IMR-90 (cell line): ENCODE measurements around the gene RNF144A. TPM values are rescaled to one million over a fixed set of nuclear protein-coding genes. Genes with fewer than 3 reads are reported as not detected.

Experiments used
- ATAC-seq: fragments of 200-7000 bp; cut with Tn5 transposase; 2 replicates; pipeline ENCODE4 v1.9.1; 2020; ENCODE audit warnings: low read depth, mild to moderate bottlenecking, moderate library complexity
- BruUV-seq: library from RNA; stranded (reverse); fragments of 400-500 nt; replicated peaks from 2 replicates; lab custom pipeline; 2021; lab: Mats Ljungman, UMichigan
- CTCF ChIA-PET: fragments of 300-600 bp; formaldehyde crosslinking; extraction: SDS; loops from one replicate; lab custom pipeline; 2021; ENCODE audit warnings: antibody characterized with exemption; lab: Yijun Ruan, JAX
- POLR2A ChIA-PET: fragments of 300-600 bp; sonication (Branson Sonifier 250); formaldehyde crosslinking; loops from one replicate; lab custom pipeline; 2022; ENCODE audit warnings: antibody characterized with exemption; ENCODE audit not compliant: unreplicated experiment; lab: Charles Lee
- DNase-seq: peaks from one replicate; pipeline ENCODE4 v3.0.0; 2013
- H2AFZ ChIP-seq: replicated peaks from 2 replicates; pipeline ENCODE3; 2013; ENCODE audit warnings: low read length, mild to moderate bottlenecking; ENCODE audit not compliant: poor library complexity
- H2AK5ac ChIP-seq: 2 replicates; pipeline ENCODE4 v1.6.1; 2013; ENCODE audit warnings: low read depth, low read length, inconsistent platforms
- H2AK9ac ChIP-seq: replicated peaks from 2 replicates; pipeline ENCODE3; 2013; ENCODE audit warnings: mild to moderate bottlenecking, low read depth, low read length, moderate library complexity; ENCODE audit not compliant: poor library complexity
- H2BK120ac ChIP-seq: 2 replicates; pipeline ENCODE4 v1.6.1; 2013; ENCODE audit warnings: low read depth, low read length, inconsistent platforms
- H2BK15ac ChIP-seq: 3 replicates; pipeline ENCODE4 v1.6.1; 2013; ENCODE audit warnings: low read depth, low read length, inconsistent platforms
- H2BK20ac ChIP-seq: 2 replicates; pipeline ENCODE4 v1.6.1; 2013; ENCODE audit warnings: low read depth, mild to moderate bottlenecking, inconsistent platforms, low read length, moderate library complexity
- H2BK5ac ChIP-seq: 2 replicates; pipeline ENCODE4 v1.6.1; 2013; ENCODE audit warnings: mild to moderate bottlenecking, low read depth, low read length, inconsistent platforms; ENCODE audit not compliant: poor library complexity, severe bottlenecking
- H3K14ac ChIP-seq: replicated peaks from 2 replicates; pipeline ENCODE4 v1.6.1; 2013; ENCODE audit warnings: low read depth, low read length, inconsistent platforms
- H3K18ac ChIP-seq: 2 replicates; pipeline ENCODE4 v1.6.1; 2013; ENCODE audit warnings: low read depth, low read length, control low read depth
- H3K23ac ChIP-seq: 2 replicates; pipeline ENCODE4 v1.6.1; 2013; ENCODE audit warnings: low read depth, low read length, inconsistent platforms
- H3K27ac ChIP-seq: 2 replicates; pipeline ENCODE4 v1.5.1; 2013; ENCODE audit warnings: mild to moderate bottlenecking, control low read depth, low read length; ENCODE audit not compliant: insufficient read depth
- H3K27me3 ChIP-seq: 2 replicates; pipeline ENCODE4 v1.6.1; 2013; ENCODE audit warnings: low read length; ENCODE audit not compliant: control insufficient read depth, insufficient read depth
- H3K36me3 ChIP-seq: 2 replicates; pipeline ENCODE4 v1.6.1; 2013; ENCODE audit warnings: low read length, mixed read lengths; ENCODE audit not compliant: control insufficient read depth, insufficient read depth
- H3K4ac ChIP-seq: 2 replicates; pipeline ENCODE4 v1.6.1; 2013; ENCODE audit warnings: low read depth, low read length, inconsistent platforms
- H3K4me1 ChIP-seq: 2 replicates; pipeline ENCODE4 v1.6.1; 2013; ENCODE audit warnings: low read length, mixed read lengths; ENCODE audit not compliant: control insufficient read depth, insufficient read depth
- H3K4me2 ChIP-seq: 2 replicates; pipeline ENCODE4 v1.6.1; 2013; ENCODE audit warnings: low read depth, mild to moderate bottlenecking, control low read depth, low read length, moderate library complexity
- H3K4me3 ChIP-seq: 2 replicates; pipeline ENCODE4 v1.5.1; 2013; ENCODE audit warnings: low read depth, mild to moderate bottlenecking, control low read depth, low read length, moderate library complexity; ENCODE audit not compliant: insufficient read depth
- H3K56ac ChIP-seq: 2 replicates; pipeline ENCODE4 v1.6.1; 2013; ENCODE audit warnings: low read length, inconsistent platforms; ENCODE audit not compliant: insufficient read depth; ENCODE audit errors: extremely low read depth
- H3K79me1 ChIP-seq, 2 experiments: 2 replicates each; pipeline ENCODE4 v1.6.1; 2013; ENCODE audit warnings: low read length in 2 of 2, inconsistent platforms in 1 of 2, low read depth in 1 of 2
- H3K9ac ChIP-seq: 2 replicates; pipeline ENCODE4 v1.6.1; 2013; ENCODE audit warnings: low read depth, low read length, control low read depth
- H3K9me1 ChIP-seq: 2 replicates; pipeline ENCODE4 v1.6.1; 2013; ENCODE audit warnings: low read length, inconsistent platforms; ENCODE audit not compliant: insufficient read depth
- H3K9me3 ChIP-seq: 2 replicates; pipeline ENCODE4 v1.6.1; 2013; ENCODE audit warnings: low read length; ENCODE audit not compliant: control insufficient read depth, insufficient read depth
- H4K20me1 ChIP-seq: 2 replicates; pipeline ENCODE4 v1.6.1; 2013; ENCODE audit warnings: low read length, inconsistent platforms; ENCODE audit not compliant: insufficient read depth
- H4K5ac ChIP-seq: 2 replicates; pipeline ENCODE4 v1.6.1; 2013; ENCODE audit warnings: mild to moderate bottlenecking, low read depth, low read length, control low read depth
- H4K8ac ChIP-seq, 2 experiments: 2 replicates each; pipeline ENCODE4 v1.6.1; 2013; ENCODE audit warnings: low read depth in 2 of 2, low read length in 2 of 2, control low read depth in 1 of 2, inconsistent platforms in 1 of 2
- H4K91ac ChIP-seq: 2 replicates; pipeline ENCODE4 v1.6.1; 2013; ENCODE audit warnings: low read depth, low read length, inconsistent platforms; ENCODE audit not compliant: insufficient read depth
- CEBPB ChIP-seq: IDR thresholded peaks from 2 replicates; pipeline ENCODE4 v1.6.1; 2012; ENCODE audit warnings: low read depth, low read length, improper control_type of control experiment
- MAFK ChIP-seq: IDR thresholded peaks from 2 replicates; pipeline ENCODE4 v1.6.1; 2012; ENCODE audit warnings: low read depth, low read length, improper control_type of control experiment
- MXI1 ChIP-seq: IDR thresholded peaks from 2 replicates; pipeline ENCODE4 v1.6.1; 2012; ENCODE audit warnings: low read depth, mild to moderate bottlenecking, low read length, moderate library complexity, borderline replicate concordance
- SMC3 ChIP-seq: fragments of 150-350 bp; IDR thresholded peaks from 2 replicates; pipeline ENCODE4 v1.6.1; 2016; ENCODE audit warnings: low read depth, mild to moderate bottlenecking, antibody characterized with exemption, low read length, moderate library complexity
- WGBS, 2 experiments: methylation state at CpG; one replicate each; pipeline versions ENCODE4 v1.1.5 to v1.1.7; 2013; ENCODE audit warnings: missing lambda C conversion rate in 2 of 2; ENCODE audit not compliant: insufficient read length in 1 of 2; ENCODE audit errors: extremely low coverage in 2 of 2; 5-methylcytosine and 5-hydroxymethylcytosine counted together
- dilution Hi-C: fragments of 300-500 bp; cut with HindIII; formaldehyde crosslinking; loops from one replicate; pipeline ENCODE4 v1.14.3; 2018; ENCODE audit warnings: low sequenced_read_pairs; ENCODE audit not compliant: unreplicated experiment
- in situ Hi-C: fragments of 300-500 bp; cut with MboI; formaldehyde crosslinking; loops from 3 replicates; pipeline ENCODE4 v1.14.3; 2019; ENCODE audit warnings: low sequenced_read_pairs, inconsistent platforms, mixed read lengths
- intact Hi-C: fragments of 100-400 bp; cut with micrococcal nuclease; formaldehyde crosslinking; loops from 2 replicates; pipeline ENCODE4 v1.10.0; 2022
- polyA plus RNA-seq, 3 experiments: library from polyadenylated mRNA; depleted of rRNA; stranded (reverse); fragments of >200 nt; gene quantifications; 2 replicates each; pipeline ENCODE4 v1.2.3, GENCODE V29; 2012; ENCODE audit warnings: low replicate concordance in 1 of 3
- total RNA-seq: library from RNA; depleted of rRNA; stranded (reverse); fragments of >200 nt; gene quantifications from 2 replicates; pipeline ENCODE4 v1.2.3, GENCODE V29; 2012
- TF ChIP-seq, protein P1 (sequence below): fragments of 150-350 bp; IDR thresholded peaks from 2 replicates; pipeline ENCODE4 v1.6.1; 2017; ENCODE audit warnings: mild to moderate bottlenecking, antibody characterized with exemption, low read length, low read depth

Gene RNF144A
- total and polyA plus RNA-seq, 2 of the 4 experiments (the other 2 are of a cell fraction) = 0.18 to 0.26 TPM

- ChIA-PET CTCF (no interaction called here), POLR2A (no interaction called here)
- no peak overlapping the region for H3K14ac ChIP-seq
- H3K23ac ChIP-seq = no peak overlapping the region
- H4K5ac ChIP-seq = no peak overlapping the region
- no peak overlapping the region for H3K18ac ChIP-seq
- no peaks in the 10 kb centered on the region for H4K20me1 ChIP-seq
- H3K4me3 ChIP-seq = no peak overlapping the region
- H4K91ac ChIP-seq = no peak overlapping the region
- no peak overlapping the region for H2BK5ac ChIP-seq
- no TSS peak for BruUV-seq
- no peak overlapping the region for H2BK20ac ChIP-seq
- DNase-seq = no peak
- no peak overlapping the region for H3K4me2 ChIP-seq
- no peak overlapping the region for H3K56ac ChIP-seq
- intact Hi-C loops (no loop called here), in situ Hi-C loops (no loop called here), dilution Hi-C loops (no loop called here)
- no peak overlapping the region for H2AK5ac ChIP-seq
- H3K79me1 ChIP-seq = no peaks in the 10 kb centered on the region
- no peaks in the 10 kb centered on the region for H3K9me1 ChIP-seq
- no peak overlapping the region for H2BK120ac ChIP-seq
- no peaks in the 10 kb centered on the region for H3K36me3 ChIP-seq
- no CpG with 5 or more reads among the region's 2 CpGs for WGBS, 2 experiments
- ATAC-seq = no peak
- H3K4me1 ChIP-seq = no peaks in the 10 kb centered on the region
- H3K4ac ChIP-seq = no peak overlapping the region
- H3K27me3 ChIP-seq = no peaks in the 10 kb centered on the region
- no peak overlapping the region for H2BK15ac ChIP-seq
- no peaks in the 10 kb centered on the region for H3K9me3 ChIP-seq
- no peak overlapping the region for H4K8ac ChIP-seq
- H3K27ac ChIP-seq = no peak overlapping the region
- no peak overlapping the region for H2AFZ ChIP-seq
- TF ChIP-seq, protein P1, sequence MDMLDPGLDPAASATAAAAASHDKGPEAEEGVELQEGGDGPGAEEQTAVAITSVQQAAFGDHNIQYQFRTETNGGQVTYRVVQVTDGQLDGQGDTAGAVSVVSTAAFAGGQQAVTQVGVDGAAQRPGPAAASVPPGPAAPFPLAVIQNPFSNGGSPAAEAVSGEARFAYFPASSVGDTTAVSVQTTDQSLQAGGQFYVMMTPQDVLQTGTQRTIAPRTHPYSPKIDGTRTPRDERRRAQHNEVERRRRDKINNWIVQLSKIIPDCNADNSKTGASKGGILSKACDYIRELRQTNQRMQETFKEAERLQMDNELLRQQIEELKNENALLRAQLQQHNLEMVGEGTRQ = no peak
- no peak for TF ChIP-seq MAFK
- TF ChIP-seq SMC3 = no peak
- no peak for TF ChIP-seq CEBPB
- TF ChIP-seq MXI1 = no peak
- no peak overlapping the region for H2AK9ac ChIP-seq
- H3K9ac ChIP-seq = no peak overlapping the region
Observed at GRCh38 chr2:7060156-7060555, 142.9 kb downstream of the RNF144A start.
